Activated naive CD8-positive, alpha-beta T cell treated with anti-CD3 and anti-CD28 coated beads, Interleukin-2, amount 10 ng/mL, durations not matched to agents 7 days and 5 days (primary cell): ENCODE results near the gene MAPK11. TPM values are rescaled to one million over a fixed set of nuclear protein-coding genes. Genes with fewer than 3 reads are reported as not detected.

Experiments
- ATAC-seq: fragments of 150-1000 bp; cut with Tn5 transposase; one replicate; pipeline ENCODE4 v1.10.0; 2021; ENCODE audit warnings: low read depth, moderate library complexity
- POLR2A ChIA-PET: fragments of 350-600 bp; sonication (Branson Sonifier 250); formaldehyde crosslinking; loops from one replicate; lab custom pipeline; 2021; ENCODE audit warnings: antibody characterized with exemption; lab: Charles Lee
- DNase-seq: peaks from one replicate; pipeline ENCODE4 v3.0.0; 2021
- H3K27ac Mint-ChIP-seq: one replicate; pipeline ENCODE4 v1.8.0; 2022; ENCODE audit warnings: mild to moderate bottlenecking, mixed read lengths
- H3K27me3 Mint-ChIP-seq: one replicate; pipeline ENCODE4 v1.8.0; 2022; ENCODE audit warnings: mild to moderate bottlenecking, moderate library complexity, mixed read lengths
- H3K36me3 Mint-ChIP-seq: one replicate; pipeline ENCODE4 v1.8.0; 2021; ENCODE audit warnings: mild to moderate bottlenecking, mixed read lengths
- H3K4me1 Mint-ChIP-seq: one replicate; pipeline ENCODE4 v1.8.0; 2021; ENCODE audit warnings: mixed read lengths
- H3K4me3 Mint-ChIP-seq: one replicate; pipeline ENCODE4 v1.8.0; 2022; ENCODE audit warnings: mild to moderate bottlenecking, moderate library complexity, mixed read lengths
- H3K9me3 Mint-ChIP-seq: one replicate; pipeline ENCODE4 v1.8.0; 2021; ENCODE audit warnings: mixed read lengths
- total RNA-seq, 2 experiments: library from RNA; stranded (reverse); gene quantifications; one replicate each; pipeline ENCODE4 v1.2.3, GENCODE V29; 2021

The MAPK11 gene
- total RNA-seq, 2 experiments from 2014 or later, result 7.9 to 8.5 TPM

DNA sequence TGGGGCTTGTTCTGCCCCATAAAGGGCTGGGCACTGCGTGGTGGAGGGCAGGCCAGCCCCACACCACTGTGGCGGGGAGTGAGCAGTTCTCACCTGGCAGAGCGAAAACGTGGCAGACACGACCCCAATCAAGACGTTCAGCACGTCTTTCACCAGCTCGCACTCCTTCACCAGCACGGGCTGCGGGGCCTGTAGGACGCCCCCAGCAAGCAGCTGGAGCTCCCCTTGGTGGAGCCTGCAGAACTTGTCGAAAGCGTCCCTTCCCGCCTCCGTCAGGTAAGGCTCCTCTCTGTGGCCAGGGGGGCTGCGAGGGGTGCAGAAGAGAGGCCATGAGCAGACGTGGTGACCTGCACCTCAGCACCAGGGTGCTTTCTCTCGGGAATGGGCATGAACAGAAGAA is 37.0 kb downstream of the MAPK11 start:
- Mint-ChIP-seq H3K9me3 (no peaks in the 10 kb centered on the region), H3K36me3 (peaks cover 21% of the 10 kb centered on the region), H3K27me3 (no peaks in the 10 kb centered on the region), H3K4me1 (peaks cover 3% of the 10 kb centered on the region), H3K27ac (no peak overlapping the region), H3K4me3 (no peak overlapping the region)
- DNase-seq, result no peak
- POLR2A ChIA-PET, result no interaction called here
- ATAC-seq, result no peak

DNA sequence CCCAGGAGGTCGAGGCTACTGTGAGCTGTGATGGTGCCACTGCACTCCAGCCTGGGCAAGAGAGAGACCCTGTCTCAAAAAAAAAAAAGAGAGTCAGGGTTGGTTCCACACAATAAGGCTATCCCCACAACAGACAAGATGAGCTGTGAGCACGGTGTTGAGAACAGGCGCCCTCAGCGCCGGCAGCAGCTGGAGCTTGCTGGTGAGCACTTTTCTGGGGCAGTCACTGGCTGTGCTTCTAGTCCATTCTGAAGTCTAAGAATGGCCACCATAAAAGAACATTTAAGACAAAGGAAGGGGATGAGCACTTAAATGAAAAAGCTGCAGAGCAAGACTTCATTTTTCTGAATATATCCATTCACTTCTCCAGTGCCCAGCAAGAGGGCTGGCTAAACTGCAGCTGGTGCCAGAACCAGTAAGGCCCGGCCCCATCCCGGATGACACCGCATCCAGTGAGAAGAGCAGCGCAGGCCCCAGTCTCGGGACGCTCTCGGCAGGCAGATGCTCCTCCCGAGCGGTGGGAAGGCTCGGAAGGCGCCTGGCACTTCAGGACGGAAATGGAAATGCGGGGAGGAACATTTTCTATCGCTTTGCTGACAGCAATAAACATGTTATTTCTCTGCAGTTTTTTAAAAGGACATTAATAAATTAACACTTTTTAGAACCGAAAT is 37.6 kb downstream of the MAPK11 start:
- Mint-ChIP-seq H3K4me1 (peaks cover 3% of the 10 kb centered on the region), H3K36me3 (peaks cover 21% of the 10 kb centered on the region), H3K4me3 (no peak overlapping the region), H3K9me3 (no peaks in the 10 kb centered on the region), H3K27ac (no peak overlapping the region), H3K27me3 (no peaks in the 10 kb centered on the region)
- POLR2A ChIA-PET, result no interaction called here
- DNase-seq (no peak), ATAC-seq (no peak)

DNA sequence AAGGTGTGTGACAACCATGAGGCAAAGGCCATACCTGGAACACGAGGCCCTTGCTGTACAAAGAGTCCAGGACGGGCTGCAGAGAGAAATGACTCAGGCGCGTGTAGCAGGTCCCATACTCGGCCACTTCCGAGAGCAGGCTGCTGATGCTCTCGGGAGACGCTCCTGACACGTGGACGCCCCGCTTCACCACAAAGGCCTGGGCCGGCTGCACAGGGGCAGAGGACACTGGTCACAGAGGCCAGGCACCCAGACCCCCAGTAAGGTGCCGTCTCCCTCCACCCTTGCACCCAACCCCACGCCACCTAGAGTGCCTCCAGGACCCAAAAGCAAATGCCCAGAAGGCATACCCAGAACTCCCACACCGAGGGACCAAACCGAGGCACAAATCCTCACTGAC is 40.8 kb downstream of the MAPK11 start:
- Mint-ChIP-seq H3K4me1 (no peaks in the 10 kb centered on the region), H3K27ac (no peak overlapping the region), H3K9me3 (no peaks in the 10 kb centered on the region), H3K27me3 (no peaks in the 10 kb centered on the region), H3K36me3 (peaks cover 9% of the 10 kb centered on the region), H3K4me3 (no peak overlapping the region)
- POLR2A ChIA-PET, result no interaction called here
- no peak for DNase-seq
- no peak for ATAC-seq

DNA sequence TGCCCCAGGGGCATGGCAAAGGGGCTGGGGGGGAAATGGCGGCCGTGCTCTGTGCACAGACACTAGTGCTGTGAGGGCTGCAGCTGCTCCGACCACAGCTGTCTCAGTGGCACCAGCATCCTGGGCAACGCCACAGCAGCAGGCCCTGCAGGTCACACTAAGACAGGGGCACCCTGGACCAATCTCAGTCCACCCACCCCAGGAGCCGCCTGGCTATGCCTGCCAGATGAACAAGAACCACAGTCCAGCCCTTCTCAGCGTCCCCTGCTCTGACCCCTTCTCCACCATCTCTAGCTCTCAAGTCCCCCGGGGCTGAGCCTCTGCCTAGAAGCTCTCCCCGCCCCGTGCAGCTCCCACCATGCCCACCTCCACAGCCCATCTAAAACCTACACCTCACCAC is 41.8 kb downstream of the MAPK11 start:
- H3K4me1 Mint-ChIP-seq, result no peaks in the 10 kb centered on the region
- ATAC-seq (no peak), DNase-seq (no peak)
- no peak overlapping the region for H3K4me3 Mint-ChIP-seq
- POLR2A ChIA-PET, result no interaction called here
- no peaks in the 10 kb centered on the region for H3K27me3 Mint-ChIP-seq
- H3K36me3 Mint-ChIP-seq, result peaks cover 3% of the 10 kb centered on the region
- H3K9me3 Mint-ChIP-seq, result no peaks in the 10 kb centered on the region
- H3K27ac Mint-ChIP-seq, result peak overlapping the region; percentile 67

DNA sequence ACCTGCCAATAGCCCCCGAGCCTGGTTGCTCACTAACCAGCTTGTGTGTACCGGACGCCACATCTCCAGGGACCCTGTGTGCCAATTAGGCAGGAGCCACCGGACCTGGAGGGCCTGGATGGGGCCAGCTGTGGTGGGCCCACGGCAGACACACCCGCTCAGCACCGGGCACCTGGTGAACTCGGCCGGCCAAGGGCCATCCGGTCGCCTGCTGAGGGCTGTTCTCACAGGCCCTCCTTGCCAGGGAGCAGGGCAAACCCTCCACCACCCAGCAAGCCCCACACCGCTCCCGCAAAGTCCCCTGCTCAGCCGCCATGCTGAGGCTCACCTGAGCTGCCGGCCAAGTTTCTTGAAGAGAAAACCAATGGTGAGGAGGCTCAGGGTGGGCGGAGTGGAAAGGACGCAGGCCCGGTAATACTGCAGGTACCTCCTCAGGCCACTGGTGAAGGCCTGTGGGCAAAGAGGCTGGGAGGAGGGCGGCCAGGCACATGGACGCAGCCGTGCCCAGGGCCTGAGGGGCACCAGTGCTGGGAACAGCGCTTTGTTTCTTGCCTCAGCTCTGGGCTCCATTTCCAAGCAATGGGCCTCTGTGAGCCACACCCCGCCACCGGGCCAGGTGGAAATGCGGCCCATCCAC is 42.5 kb downstream of the MAPK11 start:
- POLR2A ChIA-PET, result no interaction called here
- H3K4me3 Mint-ChIP-seq, result no peak overlapping the region
- H3K27ac Mint-ChIP-seq, result no peak overlapping the region
- ATAC-seq (no peak), DNase-seq (no peak)
- no peaks in the 10 kb centered on the region for H3K4me1 Mint-ChIP-seq
- no peaks in the 10 kb centered on the region for H3K27me3 Mint-ChIP-seq
- H3K9me3 Mint-ChIP-seq, result no peaks in the 10 kb centered on the region
- H3K36me3 Mint-ChIP-seq, result peaks cover 6% of the 10 kb centered on the region

DNA sequence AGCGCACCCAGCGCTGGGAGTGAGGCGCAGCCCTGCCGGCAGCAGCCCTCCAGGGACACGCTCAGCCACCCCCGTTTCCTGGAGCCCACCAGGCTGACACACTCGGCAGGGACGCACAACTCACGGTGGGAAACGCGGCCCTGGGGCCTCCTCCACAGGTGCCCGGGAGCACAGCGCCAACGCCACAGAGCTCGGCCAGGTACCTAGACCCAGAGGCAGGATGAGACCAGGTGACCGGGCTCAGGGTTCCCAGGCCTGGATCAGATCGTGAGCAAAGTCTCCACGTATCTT is 43.4 kb downstream of the MAPK11 start:
- Mint-ChIP-seq H3K27me3 (no peaks in the 10 kb centered on the region), H3K4me1 (no peaks in the 10 kb centered on the region), H3K9me3 (no peaks in the 10 kb centered on the region), H3K4me3 (no peak overlapping the region), H3K27ac (no peak overlapping the region), H3K36me3 (peaks cover 6% of the 10 kb centered on the region)
- POLR2A ChIA-PET, result no interaction called here
- no peak for ATAC-seq
- DNase-seq, result no peak

DNA sequence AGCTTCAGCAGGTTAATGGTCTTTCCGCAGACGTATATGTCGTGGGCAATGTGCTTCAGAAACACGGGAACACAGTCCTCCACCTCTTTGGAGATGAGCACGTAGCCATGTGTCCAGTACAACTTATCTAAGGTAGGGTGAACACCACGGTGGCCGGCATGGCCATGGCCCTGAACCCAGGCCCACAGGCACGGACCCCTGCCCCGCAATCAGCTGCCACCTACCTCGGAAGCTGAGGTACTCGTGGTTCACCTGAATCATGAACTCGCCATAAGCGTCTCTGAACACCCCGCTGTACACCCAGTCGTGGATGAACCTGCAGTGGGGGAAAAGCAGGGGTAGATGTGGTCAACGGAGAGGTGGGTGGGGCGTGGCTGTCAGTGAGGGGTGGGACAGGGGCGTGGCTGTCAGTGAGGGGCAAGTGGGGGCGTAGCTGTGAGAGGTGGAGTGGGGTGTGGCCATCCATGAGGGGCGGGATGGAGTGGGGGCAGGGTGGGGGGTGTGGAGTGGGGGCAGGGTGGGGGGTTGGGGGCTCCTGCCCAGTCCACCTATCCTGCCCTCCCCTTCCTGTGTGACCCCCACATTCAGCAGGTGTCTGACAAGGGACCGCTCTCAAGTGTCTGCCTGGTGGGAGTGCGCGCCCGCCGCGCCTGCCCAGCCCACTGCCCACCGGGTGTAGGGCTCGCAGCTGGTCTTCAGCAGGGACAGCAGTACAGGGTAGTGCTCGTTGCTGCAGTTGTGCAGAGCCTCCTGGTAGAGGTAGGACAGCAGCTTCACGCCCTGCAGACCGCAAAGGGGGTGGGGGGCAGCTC is 43.9 kb downstream of the MAPK11 start:
- Mint-ChIP-seq H3K36me3 (peaks cover 6% of the 10 kb centered on the region), H3K27me3 (no peaks in the 10 kb centered on the region), H3K27ac (no peak overlapping the region), H3K9me3 (no peaks in the 10 kb centered on the region), H3K4me1 (no peaks in the 10 kb centered on the region), H3K4me3 (no peak overlapping the region)
- DNase-seq (no peak), ATAC-seq (no peak)
- POLR2A ChIA-PET, result no interaction called here

DNA sequence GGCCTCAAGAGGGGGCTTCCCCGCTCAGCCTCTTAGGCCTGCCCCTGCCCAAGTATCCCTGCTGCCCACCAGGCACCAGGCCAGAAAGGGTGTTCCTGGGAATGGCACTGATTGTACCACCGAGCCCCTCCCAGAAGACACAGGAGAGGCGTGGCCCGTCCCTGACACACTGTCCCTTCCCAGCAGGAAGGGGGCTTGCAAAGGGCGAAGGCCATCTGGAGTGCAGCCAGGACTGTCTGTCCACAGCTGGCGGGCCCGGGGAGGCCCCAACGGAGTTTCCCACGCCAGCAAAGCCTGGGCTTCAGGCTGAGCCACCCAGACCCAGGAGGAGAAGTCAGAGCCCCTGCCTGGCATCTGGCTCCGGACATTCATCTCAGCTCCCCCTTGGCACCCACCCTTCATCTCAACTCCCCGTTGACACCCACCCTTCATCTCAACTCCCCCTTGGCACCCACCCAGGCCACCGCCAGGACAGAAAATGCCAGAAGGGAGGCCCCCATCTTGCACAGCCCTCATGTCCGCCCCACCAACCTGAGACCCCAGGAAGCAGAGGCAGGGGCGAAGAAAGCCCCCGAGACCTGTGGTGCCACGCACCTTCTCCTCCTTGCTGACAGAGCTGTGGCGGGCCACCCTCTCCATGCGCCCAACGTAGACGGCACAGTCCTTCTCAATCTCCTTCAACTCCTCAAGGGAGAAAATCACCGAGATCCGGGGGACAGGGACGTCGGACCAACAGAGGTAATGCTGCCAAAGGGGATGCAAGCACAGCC is 44.8 kb downstream of the MAPK11 start:
- Mint-ChIP-seq H3K27me3 (no peaks in the 10 kb centered on the region), H3K27ac (no peak overlapping the region), H3K4me3 (no peak overlapping the region), H3K36me3 (peaks cover 6% of the 10 kb centered on the region), H3K4me1 (no peaks in the 10 kb centered on the region), H3K9me3 (no peaks in the 10 kb centered on the region)
- ATAC-seq (no peak), DNase-seq (no peak)
- POLR2A ChIA-PET, result no interaction called here

DNA sequence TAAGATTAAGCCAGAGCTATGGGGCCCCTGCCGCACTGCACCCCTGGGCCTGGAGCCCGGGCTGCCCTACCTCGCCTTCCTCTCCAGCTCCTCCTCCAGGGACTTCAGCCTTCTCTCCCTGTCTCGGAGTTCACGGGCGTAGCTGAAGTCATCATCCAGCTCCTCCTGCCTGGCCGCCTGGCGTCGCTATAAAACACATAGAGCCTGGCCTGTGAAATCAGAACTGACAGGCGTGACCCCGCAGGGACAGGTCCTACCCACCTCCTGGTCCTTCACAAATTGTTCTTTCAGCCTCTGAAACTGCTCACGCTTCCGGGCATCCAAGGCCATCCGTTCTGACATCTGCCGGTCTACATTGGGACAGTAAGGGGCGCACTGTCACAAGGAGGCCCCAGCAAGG is 46.1 kb downstream of the MAPK11 start:
- H3K4me1 Mint-ChIP-seq, result no peaks in the 10 kb centered on the region
- no peak overlapping the region for H3K27ac Mint-ChIP-seq
- no peaks in the 10 kb centered on the region for H3K9me3 Mint-ChIP-seq
- no peak for ATAC-seq
- peaks cover 6% of the 10 kb centered on the region for H3K36me3 Mint-ChIP-seq
- no peak overlapping the region for H3K4me3 Mint-ChIP-seq
- DNase-seq, result no peak
- POLR2A ChIA-PET, result no interaction called here
- no peaks in the 10 kb centered on the region for H3K27me3 Mint-ChIP-seq

DNA sequence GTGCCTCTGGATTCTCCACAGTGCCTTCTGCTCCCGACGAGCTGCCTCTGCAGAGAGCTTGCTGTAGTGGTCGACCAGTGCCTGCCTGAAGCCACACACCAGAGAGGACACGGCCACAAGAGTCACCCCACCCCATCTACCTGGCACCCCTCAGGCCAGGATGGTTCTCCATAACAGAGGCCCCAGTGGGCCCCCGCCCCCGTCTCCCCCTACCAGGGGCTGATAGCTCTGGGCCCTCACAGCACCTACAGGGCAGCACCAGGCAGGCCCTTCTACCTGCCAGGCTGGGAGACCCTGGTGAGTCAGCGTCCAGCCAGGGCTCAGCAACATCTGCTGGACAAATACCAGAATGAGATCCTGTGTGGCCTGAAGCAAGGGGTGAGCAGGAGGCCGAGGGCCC is 47.7 kb downstream of the MAPK11 start:
- no peaks in the 10 kb centered on the region for H3K4me1 Mint-ChIP-seq
- no peaks in the 10 kb centered on the region for H3K9me3 Mint-ChIP-seq
- H3K4me3 Mint-ChIP-seq, result no peak overlapping the region
- POLR2A ChIA-PET, result no interaction called here
- DNase-seq, result no peak
- ATAC-seq, result no peak
- H3K27ac Mint-ChIP-seq, result no peak overlapping the region
- H3K36me3 Mint-ChIP-seq, result peaks cover 6% of the 10 kb centered on the region
- no peaks in the 10 kb centered on the region for H3K27me3 Mint-ChIP-seq

DNA sequence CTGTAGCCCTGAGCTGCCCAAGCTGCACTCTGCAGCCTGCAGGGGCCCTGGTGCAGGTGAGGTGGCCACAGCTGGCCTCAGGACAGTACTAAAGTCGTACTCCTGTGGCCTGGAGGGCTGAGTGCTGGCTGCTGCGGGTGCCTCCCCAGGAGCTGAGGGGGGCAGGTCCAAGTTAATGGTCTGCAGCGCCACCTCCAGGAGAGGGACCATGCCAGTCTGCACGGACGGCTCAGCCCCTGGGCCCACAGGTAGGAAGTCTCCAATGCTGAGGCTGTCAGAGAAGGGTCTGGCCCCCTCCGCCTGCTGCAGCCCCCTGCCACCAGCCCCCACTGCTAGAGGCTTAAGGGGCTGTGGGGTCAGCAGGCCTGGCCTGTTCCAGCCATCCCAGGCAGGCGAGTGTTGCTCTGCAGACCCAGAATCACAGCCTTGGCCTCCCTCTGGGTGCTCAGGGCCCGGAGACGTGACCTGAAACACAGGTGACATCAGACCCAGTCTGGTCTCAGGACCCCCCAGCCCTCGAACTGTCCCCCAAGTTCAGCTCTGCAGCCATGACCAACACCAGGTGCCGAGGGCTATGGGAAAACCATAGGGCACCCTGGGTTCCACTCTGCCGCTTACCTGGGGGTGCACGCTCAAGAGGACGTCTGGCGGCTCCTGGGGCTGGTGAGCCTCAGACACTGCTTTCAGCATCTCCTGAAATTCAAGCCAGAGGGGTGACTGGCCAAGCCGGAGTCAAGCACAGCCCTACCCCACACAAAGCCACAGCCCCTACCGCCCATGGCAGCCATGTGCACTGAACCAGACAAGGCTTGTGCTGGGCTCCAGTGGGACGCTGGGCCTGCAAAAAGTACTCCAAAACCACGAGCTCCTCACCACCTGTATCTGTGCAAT is 48.5 kb downstream of the MAPK11 start:
- peaks cover 6% of the 10 kb centered on the region for H3K36me3 Mint-ChIP-seq
- DNase-seq (no peak), ATAC-seq (no peak)

DNA sequence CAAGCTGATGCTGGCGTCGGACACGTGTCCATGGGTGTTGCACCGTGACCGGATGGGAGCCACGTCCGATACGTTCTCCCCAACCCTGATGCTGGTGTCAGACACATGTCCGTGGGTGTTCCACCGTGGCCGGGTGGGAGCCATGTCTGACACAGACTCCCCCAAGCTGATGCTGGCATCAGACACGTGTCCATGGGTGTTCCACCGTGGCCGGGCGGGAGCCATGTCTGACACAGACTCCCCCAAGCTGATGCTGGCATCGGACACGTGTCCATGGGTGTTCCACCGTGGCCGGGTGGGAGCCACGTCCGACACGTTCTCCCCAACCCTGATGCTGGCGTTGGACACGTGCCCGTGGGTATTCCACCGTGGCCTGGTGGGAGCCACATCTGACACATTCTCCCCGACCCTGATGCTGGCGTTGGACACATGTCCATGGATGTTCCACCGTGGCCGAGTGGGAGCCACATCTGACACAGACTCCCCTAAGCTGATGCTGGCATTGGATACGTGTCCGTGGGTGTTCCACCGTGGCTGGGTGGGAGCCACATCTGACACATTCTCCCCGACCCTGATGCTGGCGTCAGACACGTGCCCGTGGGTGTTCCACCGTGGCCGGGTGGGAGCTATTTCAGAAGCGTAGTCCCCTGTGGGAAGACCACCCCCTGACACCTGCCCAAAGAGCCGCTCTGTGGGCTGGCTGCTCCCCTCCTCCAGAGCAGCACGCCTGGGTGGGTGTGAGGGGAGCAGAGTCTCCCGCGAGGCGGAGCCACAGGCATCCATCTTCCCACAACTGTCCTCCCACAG is 49.4 kb downstream of the MAPK11 start:
- DNase-seq (no peak), ATAC-seq (no peak)
- H3K4me1 Mint-ChIP-seq, result no peaks in the 10 kb centered on the region
- POLR2A ChIA-PET, result no interaction called here
- peaks cover 6% of the 10 kb centered on the region for H3K36me3 Mint-ChIP-seq
- H3K27me3 Mint-ChIP-seq, result no peaks in the 10 kb centered on the region
- no peak overlapping the region for H3K4me3 Mint-ChIP-seq
- H3K27ac Mint-ChIP-seq, result no peak overlapping the region
- H3K9me3 Mint-ChIP-seq, result no peaks in the 10 kb centered on the region

More for the DNA sequence above, 48.5 kb downstream of the MAPK11 start:
- H3K4me1 Mint-ChIP-seq, result no peaks in the 10 kb centered on the region
- no peak overlapping the region for H3K27ac Mint-ChIP-seq
- POLR2A ChIA-PET, result no interaction called here
- H3K9me3 Mint-ChIP-seq, result no peaks in the 10 kb centered on the region
- H3K27me3 Mint-ChIP-seq, result no peaks in the 10 kb centered on the region
- H3K4me3 Mint-ChIP-seq, result no peak overlapping the region
